ENCODE results near the gene MTHFD1L. TPM values are rescaled to one million over a fixed set of nuclear protein-coding genes. Genes with fewer than 3 reads are reported as not detected.

Gene MTHFD1L
- total and polyA plus RNA-seq, 2 experiments from 2014 or later: 18.2 to 37.9 TPM

GRCh38 chr6:151139524-151139923, 274.0 kb downstream of the MTHFD1L start:
- no peak for TF ChIP-seq CTCF (IDR thresholded peaks at IDR 0.05; ENCODE audit: low read depth, low read length)
- Histone ChIP-seq H3K9me3 (ENCODE audit: low read depth) (no peaks in the 10 kb centered on the region), H3K27me3 (no peaks in the 10 kb centered on the region), H3K36me3 (no peaks in the 10 kb centered on the region), H3K4me3 (no peak overlapping the region), H3K27ac (no peak overlapping the region), H3K4me1 (ENCODE audit: low read depth) (no peaks in the 10 kb centered on the region)
- DNase-seq (ENCODE audit: low read depth in 1 of 2, low spot score in 1 of 2): no peak

GRCh38 chr6:151140767-151141166, 275.3 kb downstream of the MTHFD1L start:
- no peak for TF ChIP-seq CTCF (IDR thresholded peaks at IDR 0.05; ENCODE audit: low read depth, low read length)
- peak in 1 of 2 donors; percentile 22 for DNase-seq (ENCODE audit: low read depth in 1 of 2, low spot score in 1 of 2)
- Histone ChIP-seq H3K27ac (no peak overlapping the region), H3K9me3 (ENCODE audit: low read depth) (no peaks in the 10 kb centered on the region), H3K36me3 (no peaks in the 10 kb centered on the region), H3K4me1 (ENCODE audit: low read depth) (no peaks in the 10 kb centered on the region), H3K4me3 (no peak overlapping the region), H3K27me3 (no peaks in the 10 kb centered on the region)

- Histone ChIP-seq H3K36me3 (no peaks in the 10 kb centered on the region), H3K4me3 (no peak overlapping the region), H3K9me3 (ENCODE audit: low read depth) (no peaks in the 10 kb centered on the region), H3K27ac (no peak overlapping the region), H3K27me3 (no peaks in the 10 kb centered on the region), H3K4me1 (ENCODE audit: low read depth) (no peaks in the 10 kb centered on the region)
- DNase-seq (ENCODE audit: low read depth in 1 of 2, low spot score in 1 of 2): peak in 1 of 2 donors; percentile 92
- TF ChIP-seq CTCF (IDR thresholded peaks at IDR 0.05; ENCODE audit: low read depth, low read length): no peak
Measured at GRCh38 chr6:151141685-151142084, 276.2 kb downstream of the MTHFD1L start.

GRCh38 chr6:151142676-151143075, 277.2 kb downstream of the MTHFD1L start:
- no peak for TF ChIP-seq CTCF (IDR thresholded peaks at IDR 0.05; ENCODE audit: low read depth, low read length)
- no peak overlapping the region for H3K4me3 ChIP-seq
- H3K36me3 ChIP-seq: no peaks in the 10 kb centered on the region
- H3K4me1 ChIP-seq (ENCODE audit: low read depth): no peaks in the 10 kb centered on the region
- no peaks in the 10 kb centered on the region for H3K9me3 ChIP-seq (ENCODE audit: low read depth)
- no peak for DNase-seq (ENCODE audit: low read depth in 1 of 2, low spot score in 1 of 2)
- no peak overlapping the region for H3K27ac ChIP-seq
- H3K27me3 ChIP-seq: no peaks in the 10 kb centered on the region

GRCh38 chr6:151143337-151143736, 277.8 kb downstream of the MTHFD1L start:
- Histone ChIP-seq H3K9me3 (ENCODE audit: low read depth) (no peaks in the 10 kb centered on the region), H3K4me3 (no peak overlapping the region), H3K4me1 (ENCODE audit: low read depth) (no peaks in the 10 kb centered on the region), H3K27me3 (no peaks in the 10 kb centered on the region), H3K27ac (no peak overlapping the region), H3K36me3 (no peaks in the 10 kb centered on the region)
- no peak for DNase-seq (ENCODE audit: low read depth in 1 of 2, low spot score in 1 of 2)
- TF ChIP-seq CTCF (IDR thresholded peaks at IDR 0.05; ENCODE audit: low read depth, low read length): no peak

GRCh38 chr6:151143806-151144205, 278.3 kb downstream of the MTHFD1L start:
- H3K9me3 ChIP-seq (ENCODE audit: low read depth): no peaks in the 10 kb centered on the region
- no peaks in the 10 kb centered on the region for H3K4me1 ChIP-seq (ENCODE audit: low read depth)
- no peaks in the 10 kb centered on the region for H3K36me3 ChIP-seq
- no peak for TF ChIP-seq CTCF (IDR thresholded peaks at IDR 0.05; ENCODE audit: low read depth, low read length)
- no peak overlapping the region for H3K27ac ChIP-seq
- no peaks in the 10 kb centered on the region for H3K27me3 ChIP-seq
- no peak for DNase-seq (ENCODE audit: low read depth in 1 of 2, low spot score in 1 of 2)
- H3K4me3 ChIP-seq: no peak overlapping the region

All from cardiac muscle cell (in vitro differentiated cells and primary cell).